ENCODE measurements around the gene CCR3.

CCR3 gene

GRCh38 chr3:46272028-46272451 lies 29.8 kb downstream of the CCR3 start:
- Histone ChIP-seq H3K36me3 (ENCODE audit: insufficient read depth, low read length) (no peaks in the 10 kb centered on the region), H3K4me1 (ENCODE audit: insufficient read depth, low read length) (no peaks in the 10 kb centered on the region), H3K9me3 (ENCODE audit: control insufficient read depth, insufficient read depth, low read length) (no peaks in the 10 kb centered on the region), H3K9ac (ENCODE audit: low read depth, low read length) (no peak overlapping the region)

- Histone ChIP-seq H3K36me3 (ENCODE audit: insufficient read depth, low read length) (no peaks in the 10 kb centered on the region), H3K9me3 (ENCODE audit: control insufficient read depth, insufficient read depth, low read length) (no peaks in the 10 kb centered on the region), H3K9ac (ENCODE audit: low read depth, low read length) (no peak overlapping the region), H3K4me1 (ENCODE audit: insufficient read depth, low read length) (no peaks in the 10 kb centered on the region)
Observed at GRCh38 chr3:46276497-46277099, 34.3 kb downstream of the CCR3 start.

DNA sequence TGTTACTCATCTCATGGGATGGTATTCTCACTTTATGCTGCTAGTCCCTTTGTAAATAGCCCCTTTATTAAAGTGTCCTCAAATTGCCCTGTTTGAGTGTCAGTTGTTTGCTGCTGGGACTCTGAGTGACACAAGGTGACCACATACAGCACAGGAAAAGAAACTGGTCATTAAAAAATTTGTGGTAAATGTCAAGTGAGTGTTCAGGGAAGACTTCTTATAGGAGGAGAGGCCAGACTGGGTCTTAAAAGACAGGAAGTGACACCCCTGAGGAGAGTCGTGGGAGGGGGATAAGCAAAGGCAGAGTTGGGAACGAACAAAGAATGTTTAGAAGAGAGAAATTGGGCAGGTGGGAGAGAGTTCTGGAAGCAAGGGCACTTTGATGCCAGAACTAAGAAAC lies 35.2 kb downstream of the CCR3 start:
- Histone ChIP-seq H3K9ac (ENCODE audit: low read depth, low read length) (no peak overlapping the region), H3K9me3 (ENCODE audit: control insufficient read depth, insufficient read depth, low read length) (no peaks in the 10 kb centered on the region), H3K36me3 (ENCODE audit: insufficient read depth, low read length) (no peaks in the 10 kb centered on the region), H3K4me1 (ENCODE audit: insufficient read depth, low read length) (no peaks in the 10 kb centered on the region)

- H3K4me1 ChIP-seq (ENCODE audit: insufficient read depth, low read length) = no peaks in the 10 kb centered on the region
- no peak overlapping the region for H3K9ac ChIP-seq (ENCODE audit: low read depth, low read length)
- no peaks in the 10 kb centered on the region for H3K9me3 ChIP-seq (ENCODE audit: control insufficient read depth, insufficient read depth, low read length)
- H3K36me3 ChIP-seq (ENCODE audit: insufficient read depth, low read length) = no peaks in the 10 kb centered on the region
Observed at GRCh38 chr3:46278816-46279672, 36.8 kb downstream of the CCR3 start.

DNA sequence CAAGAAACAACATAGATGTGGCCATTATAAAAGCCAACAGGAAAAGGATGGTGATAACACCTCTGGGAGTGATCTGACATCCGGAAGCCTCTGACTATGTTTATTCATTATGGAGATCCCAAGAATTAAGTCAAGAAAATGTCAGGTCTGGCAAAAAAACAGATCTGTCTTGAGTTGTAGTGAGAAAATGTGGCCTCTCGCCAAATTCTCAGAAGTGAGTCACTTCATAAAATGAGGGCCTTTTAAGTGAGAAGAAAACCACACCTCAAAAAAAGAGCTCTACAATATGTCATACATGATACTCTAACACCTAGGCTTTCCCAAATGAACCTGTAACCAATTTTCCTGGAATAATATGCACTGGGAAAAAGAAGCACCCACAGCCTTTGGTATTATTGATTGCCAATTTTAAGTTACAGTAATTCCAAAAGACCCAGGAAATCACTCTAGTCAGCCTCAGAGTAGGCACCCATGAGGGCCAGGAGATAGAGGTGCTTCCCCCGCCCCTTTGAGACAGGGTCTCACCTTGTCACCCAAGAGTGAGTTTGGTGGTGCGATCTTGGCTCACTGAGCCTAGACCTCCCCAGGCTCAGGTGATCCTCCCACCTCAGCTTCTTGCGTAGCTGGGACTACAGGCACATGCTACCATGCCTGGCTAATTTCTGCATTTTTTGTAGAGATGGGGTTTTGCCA lies 38.0 kb downstream of the CCR3 start:
- H3K36me3 ChIP-seq (ENCODE audit: insufficient read depth, low read length) = no peaks in the 10 kb centered on the region
- H3K4me1 ChIP-seq (ENCODE audit: insufficient read depth, low read length) = no peaks in the 10 kb centered on the region
- no peak overlapping the region for H3K9ac ChIP-seq (ENCODE audit: low read depth, low read length)
- H3K9me3 ChIP-seq (ENCODE audit: control insufficient read depth, insufficient read depth, low read length) = no peaks in the 10 kb centered on the region

GRCh38 chr3:46281551-46281950 lies 39.3 kb downstream of the CCR3 start:
- H3K9ac ChIP-seq (ENCODE audit: low read depth, low read length) = no peak overlapping the region
- no peaks in the 10 kb centered on the region for H3K36me3 ChIP-seq (ENCODE audit: insufficient read depth, low read length)
- H3K9me3 ChIP-seq (ENCODE audit: control insufficient read depth, insufficient read depth, low read length) = no peaks in the 10 kb centered on the region
- H3K4me1 ChIP-seq (ENCODE audit: insufficient read depth, low read length) = no peaks in the 10 kb centered on the region

DNA sequence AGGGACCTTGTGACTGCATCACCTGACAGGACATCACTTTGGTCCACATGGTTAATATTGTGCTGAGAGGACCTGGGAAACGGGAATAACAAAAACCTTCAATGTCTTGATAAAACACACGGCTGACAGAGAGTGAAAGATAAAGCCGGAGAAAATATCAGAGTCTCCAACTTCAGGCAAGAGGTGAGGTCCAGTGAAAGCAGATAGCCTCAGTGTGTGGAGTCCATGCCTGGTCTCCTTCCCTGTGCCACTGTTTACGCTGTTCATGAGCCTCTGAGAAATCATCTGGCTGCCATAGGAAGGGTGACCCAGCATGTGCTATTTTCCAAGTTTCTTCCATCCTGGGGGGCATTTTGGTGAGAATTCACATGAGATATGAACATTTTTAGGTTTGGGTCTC lies 39.8 kb downstream of the CCR3 start:
- Histone ChIP-seq H3K4me1 (ENCODE audit: insufficient read depth, low read length) (no peaks in the 10 kb centered on the region), H3K36me3 (ENCODE audit: insufficient read depth, low read length) (no peaks in the 10 kb centered on the region), H3K9ac (ENCODE audit: low read depth, low read length) (no peak overlapping the region), H3K9me3 (ENCODE audit: control insufficient read depth, insufficient read depth, low read length) (no peaks in the 10 kb centered on the region)

DNA sequence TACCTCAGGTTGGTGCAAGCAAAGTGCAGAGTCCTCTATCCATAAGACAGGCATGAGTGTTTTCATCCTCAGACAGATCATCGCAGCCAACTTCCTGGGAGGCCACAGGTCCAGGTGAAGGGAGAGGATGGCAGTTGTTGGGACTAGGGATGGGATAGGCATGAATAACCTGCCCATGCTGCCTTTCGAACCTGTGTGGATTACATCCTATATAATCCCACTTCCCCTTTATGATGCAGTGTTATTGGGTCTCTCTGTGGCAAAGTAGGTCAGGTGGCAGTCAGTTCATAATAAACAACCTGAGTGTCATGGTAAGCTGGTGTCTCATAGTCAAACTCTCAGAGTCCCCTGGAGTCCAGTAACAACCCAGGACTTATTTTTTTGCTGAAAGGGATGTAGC lies 40.4 kb downstream of the CCR3 start:
- no peaks in the 10 kb centered on the region for H3K9me3 ChIP-seq (ENCODE audit: control insufficient read depth, insufficient read depth, low read length)
- H3K9ac ChIP-seq (ENCODE audit: low read depth, low read length) = no peak overlapping the region
- no peaks in the 10 kb centered on the region for H3K4me1 ChIP-seq (ENCODE audit: insufficient read depth, low read length)
- no peaks in the 10 kb centered on the region for H3K36me3 ChIP-seq (ENCODE audit: insufficient read depth, low read length)

DNA sequence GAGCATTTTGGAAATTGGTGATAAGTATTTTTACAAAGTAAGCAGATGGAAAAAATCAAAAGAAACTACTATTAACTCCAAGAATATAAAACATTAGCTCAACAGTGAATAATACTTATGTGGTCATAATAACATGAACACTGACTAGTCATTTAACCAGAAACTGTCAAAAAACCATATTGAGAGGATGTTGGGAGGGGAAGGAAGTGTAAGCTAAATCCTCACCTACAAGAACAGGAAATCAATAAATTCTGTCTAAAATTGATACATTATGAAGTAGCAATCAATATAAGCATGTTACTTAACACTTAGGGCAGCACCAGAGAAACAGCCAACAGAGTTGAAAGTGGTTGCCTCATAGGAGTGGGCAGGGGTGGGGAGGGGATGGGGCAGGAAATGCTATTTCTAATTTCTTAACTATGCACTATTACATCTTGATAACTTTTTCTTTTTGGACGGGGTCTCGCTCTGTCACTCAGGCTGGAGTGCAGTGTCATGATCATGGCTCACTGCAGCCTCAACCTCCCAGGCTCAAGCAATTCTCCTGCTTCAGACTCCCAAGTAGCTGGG lies 41.7 kb downstream of the CCR3 start:
- Histone ChIP-seq H3K36me3 (ENCODE audit: insufficient read depth, low read length) (no peaks in the 10 kb centered on the region), H3K9ac (ENCODE audit: low read depth, low read length) (no peak overlapping the region), H3K4me1 (ENCODE audit: insufficient read depth, low read length) (no peaks in the 10 kb centered on the region), H3K9me3 (ENCODE audit: control insufficient read depth, insufficient read depth, low read length) (no peaks in the 10 kb centered on the region)

- no peaks in the 10 kb centered on the region for H3K9me3 ChIP-seq (ENCODE audit: control insufficient read depth, insufficient read depth, low read length)
- no peak overlapping the region for H3K9ac ChIP-seq (ENCODE audit: low read depth, low read length)
- H3K36me3 ChIP-seq (ENCODE audit: insufficient read depth, low read length) = no peaks in the 10 kb centered on the region
- H3K4me1 ChIP-seq (ENCODE audit: insufficient read depth, low read length) = no peaks in the 10 kb centered on the region
Observed at GRCh38 chr3:46284981-46285683, 42.9 kb downstream of the CCR3 start.

DNA sequence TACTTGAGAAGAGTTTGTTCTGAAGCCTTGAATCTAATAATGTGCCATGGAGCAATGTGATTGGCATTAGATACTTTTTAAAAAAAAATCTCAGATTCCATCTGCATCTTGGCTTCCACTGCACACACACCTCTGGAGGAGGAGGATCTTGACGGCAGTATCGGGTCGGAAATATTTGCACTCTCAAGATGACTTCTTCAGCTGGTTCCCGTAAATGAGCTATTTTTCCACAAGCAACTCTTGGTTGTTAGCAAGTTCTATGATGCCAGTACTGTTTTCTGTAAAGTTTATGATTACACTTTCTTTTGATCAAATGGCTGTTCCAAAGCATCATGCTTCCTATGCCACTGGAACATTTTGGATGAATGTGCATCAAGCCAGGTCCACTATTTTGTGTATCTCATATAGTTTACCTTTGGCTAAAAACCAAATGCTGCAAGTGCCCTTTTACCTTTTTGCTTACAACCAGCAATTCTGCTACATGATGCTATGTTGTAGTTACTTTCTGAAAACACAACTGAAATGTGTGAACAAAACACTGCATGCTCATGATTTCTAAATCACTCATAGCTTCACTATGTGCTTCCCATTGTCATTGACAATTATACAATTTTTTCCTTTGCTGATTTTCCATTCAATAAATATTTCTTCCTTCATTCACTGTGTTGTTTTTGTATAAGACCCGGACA lies 43.8 kb downstream of the CCR3 start:
- no peaks in the 10 kb centered on the region for H3K4me1 ChIP-seq (ENCODE audit: insufficient read depth, low read length)
- no peak overlapping the region for H3K9ac ChIP-seq (ENCODE audit: low read depth, low read length)
- H3K36me3 ChIP-seq (ENCODE audit: insufficient read depth, low read length) = no peaks in the 10 kb centered on the region
- H3K9me3 ChIP-seq (ENCODE audit: control insufficient read depth, insufficient read depth, low read length) = no peaks in the 10 kb centered on the region

DNA sequence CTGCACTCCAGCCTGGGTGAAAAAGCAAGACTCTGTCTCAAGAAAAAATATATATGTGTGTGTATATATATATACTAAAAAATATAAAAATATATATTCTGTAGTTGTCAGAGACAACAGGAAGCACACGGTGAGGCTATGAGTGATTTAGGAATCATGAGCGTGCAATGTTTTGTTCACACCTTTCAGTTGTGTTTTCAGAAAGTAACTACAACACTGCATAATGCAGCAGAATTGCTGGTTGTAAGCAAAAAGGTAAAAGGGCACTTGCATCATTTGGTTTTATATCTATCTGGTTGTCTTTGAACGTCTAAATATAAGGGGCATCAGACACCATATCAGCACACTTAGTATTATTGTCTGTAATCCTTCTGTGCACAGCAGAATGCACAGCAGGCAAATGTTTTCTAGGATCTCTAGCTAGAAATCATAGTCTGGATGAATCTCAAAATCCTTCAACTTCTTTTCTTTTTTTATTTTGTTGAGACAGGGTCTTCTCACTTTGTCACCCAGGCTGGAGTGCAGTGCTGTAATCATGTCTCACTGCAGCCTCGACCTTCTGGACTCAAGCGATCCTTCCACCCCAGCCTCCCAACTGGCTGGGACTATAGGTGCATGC lies 44.8 kb downstream of the CCR3 start:
- H3K9me3 ChIP-seq (ENCODE audit: control insufficient read depth, insufficient read depth, low read length) = no peaks in the 10 kb centered on the region
- no peaks in the 10 kb centered on the region for H3K4me1 ChIP-seq (ENCODE audit: insufficient read depth, low read length)
- H3K9ac ChIP-seq (ENCODE audit: low read depth, low read length) = no peak overlapping the region
- no peaks in the 10 kb centered on the region for H3K36me3 ChIP-seq (ENCODE audit: insufficient read depth, low read length)

- H3K9ac ChIP-seq (ENCODE audit: low read depth, low read length) = no peak overlapping the region
- no peaks in the 10 kb centered on the region for H3K36me3 ChIP-seq (ENCODE audit: insufficient read depth, low read length)
- no peaks in the 10 kb centered on the region for H3K4me1 ChIP-seq (ENCODE audit: insufficient read depth, low read length)
- no peaks in the 10 kb centered on the region for H3K9me3 ChIP-seq (ENCODE audit: control insufficient read depth, insufficient read depth, low read length)
Observed at GRCh38 chr3:46289551-46289950, 47.3 kb downstream of the CCR3 start.

Data from ES-I3 (cell line).